Middle frontal gyrus (tissue), 1 donor: ENCODE measurements around the gene DTD1.

ENCODE experiments used
- DNase-seq: peaks from one replicate; pipeline ENCODE4 v3.0.0-alpha.2; 2015; ENCODE audit warnings: low spot score; ENCODE audit errors: extremely low spot score

Gene DTD1

DNA sequence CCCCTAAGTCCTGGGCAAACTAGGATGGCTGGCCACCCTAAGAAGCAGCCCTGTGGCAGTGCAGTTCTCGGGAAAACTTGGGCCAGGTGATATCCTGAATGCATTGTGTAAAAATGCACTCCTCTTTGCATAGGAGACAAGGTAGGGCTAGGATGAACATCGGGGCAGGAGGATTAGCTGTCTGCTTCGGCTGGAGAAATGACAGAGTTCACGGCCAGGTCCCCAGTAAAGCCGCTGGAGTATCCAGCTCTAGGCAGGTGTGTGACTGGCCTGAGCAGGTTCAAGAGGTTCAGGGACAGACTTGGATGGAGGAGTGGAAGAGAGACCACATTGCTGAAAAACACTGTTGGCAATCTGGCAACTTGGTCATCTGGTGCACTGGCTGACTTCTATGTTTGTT, 26.4 kb downstream of the DTD1 start:
- no peak for DNase-seq

DNA sequence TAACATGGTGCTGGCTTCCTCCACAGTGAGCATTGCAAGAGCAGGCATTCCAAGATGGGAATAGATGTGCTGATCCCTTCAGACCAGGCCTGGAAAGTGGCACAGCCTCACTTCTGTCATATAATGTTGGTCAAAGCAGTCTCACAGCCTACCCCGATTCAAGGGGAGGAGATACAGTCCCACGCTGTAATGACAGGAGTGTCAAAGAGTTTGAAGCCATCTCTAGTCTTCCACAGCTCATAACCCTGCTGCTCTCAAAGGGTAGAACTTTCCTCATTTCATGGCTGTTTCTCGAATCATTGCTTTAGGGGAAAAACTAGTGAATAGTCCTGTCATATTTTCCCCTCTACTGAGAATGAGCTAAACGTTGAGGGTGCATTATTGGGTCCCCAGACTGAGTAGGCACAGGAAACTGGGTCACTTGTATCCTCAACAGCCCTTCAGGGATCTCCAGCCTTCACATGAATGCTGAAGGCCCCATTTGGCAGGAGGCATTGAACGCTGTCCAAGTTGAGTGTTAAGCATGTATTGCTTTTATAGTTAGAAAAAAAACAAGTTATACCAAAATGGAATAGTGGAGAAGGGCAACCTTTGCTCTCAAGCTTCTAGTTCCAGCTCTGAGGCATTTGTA, 27.3 kb downstream of the DTD1 start:
- DNase-seq, result no peak

DNA sequence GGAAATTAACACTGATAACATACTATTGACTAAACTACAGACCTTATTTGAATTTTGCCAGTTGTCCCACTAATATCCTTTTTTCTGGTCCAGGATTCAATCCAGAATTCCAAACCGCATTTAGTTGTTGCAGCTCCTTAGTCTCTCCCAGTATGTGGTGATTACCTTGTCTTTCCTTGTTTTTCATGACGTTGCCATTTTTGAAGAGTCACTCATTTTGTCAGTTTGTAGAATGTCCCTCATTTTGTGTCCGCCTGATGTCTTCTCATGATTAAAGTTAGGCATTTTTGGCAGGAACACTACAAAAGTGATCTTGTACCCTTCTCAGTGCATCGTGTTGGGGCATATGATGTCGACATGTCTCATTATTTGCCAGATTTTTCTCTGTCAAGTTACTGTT, 33.1 kb downstream of the DTD1 start:
- DNase-seq, result no peak

DNA sequence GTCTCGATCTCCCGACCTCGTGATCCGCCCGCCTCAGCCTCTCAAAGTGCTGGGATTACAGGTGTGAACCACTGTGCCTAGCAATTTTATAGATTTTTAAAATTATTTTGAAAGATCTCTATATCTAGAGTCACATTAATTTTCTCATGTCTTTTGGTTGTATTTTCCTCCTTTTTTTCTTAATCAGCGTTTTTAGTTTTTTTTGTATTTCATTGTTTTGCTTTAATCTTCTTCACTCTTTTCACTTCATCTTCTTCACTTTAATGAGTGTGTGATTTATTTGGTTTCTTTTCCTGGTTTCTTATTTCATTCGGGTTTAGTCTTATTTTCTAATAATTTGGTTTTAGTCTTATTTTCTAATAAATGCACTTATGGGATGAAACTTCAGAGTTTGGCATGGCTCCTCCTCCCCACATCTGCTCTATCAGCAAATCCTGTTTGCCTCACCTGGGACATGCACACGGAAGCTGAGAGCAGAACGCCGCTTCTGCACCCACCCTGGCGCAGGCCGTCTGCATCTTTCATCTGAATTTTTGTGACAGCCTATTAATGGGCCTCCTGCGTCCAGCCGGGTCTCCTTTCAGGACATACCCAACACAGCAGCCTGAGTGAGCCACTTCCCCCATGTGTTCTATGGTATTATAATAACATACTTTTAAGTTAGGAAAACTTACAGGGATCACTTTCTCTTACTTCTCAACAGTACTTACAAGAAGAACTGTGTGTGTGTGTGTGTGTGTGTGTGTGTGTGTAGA, 35.5 kb downstream of the DTD1 start:
- DNase-seq, result no peak

DNA sequence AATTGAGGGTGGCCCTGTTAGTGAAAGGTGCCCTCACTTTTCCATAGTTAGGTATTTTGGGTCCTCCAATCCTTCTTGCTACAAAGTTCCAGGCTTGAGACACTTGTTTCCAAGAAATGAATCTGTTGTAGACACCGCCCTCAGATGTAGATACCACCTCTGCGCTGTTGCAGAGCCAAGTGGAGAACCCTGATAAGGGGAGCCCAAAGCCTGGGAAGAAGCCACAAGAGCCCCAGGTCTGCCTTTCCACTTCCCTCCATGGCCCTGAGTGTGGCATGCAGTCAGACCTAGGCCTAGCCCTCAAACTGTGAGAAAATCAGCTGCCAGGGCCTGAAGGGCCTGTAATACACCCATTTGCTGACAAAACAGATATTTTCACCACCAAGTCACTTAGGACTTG, 37.1 kb downstream of the DTD1 start:
- DNase-seq, result no peak

DNA sequence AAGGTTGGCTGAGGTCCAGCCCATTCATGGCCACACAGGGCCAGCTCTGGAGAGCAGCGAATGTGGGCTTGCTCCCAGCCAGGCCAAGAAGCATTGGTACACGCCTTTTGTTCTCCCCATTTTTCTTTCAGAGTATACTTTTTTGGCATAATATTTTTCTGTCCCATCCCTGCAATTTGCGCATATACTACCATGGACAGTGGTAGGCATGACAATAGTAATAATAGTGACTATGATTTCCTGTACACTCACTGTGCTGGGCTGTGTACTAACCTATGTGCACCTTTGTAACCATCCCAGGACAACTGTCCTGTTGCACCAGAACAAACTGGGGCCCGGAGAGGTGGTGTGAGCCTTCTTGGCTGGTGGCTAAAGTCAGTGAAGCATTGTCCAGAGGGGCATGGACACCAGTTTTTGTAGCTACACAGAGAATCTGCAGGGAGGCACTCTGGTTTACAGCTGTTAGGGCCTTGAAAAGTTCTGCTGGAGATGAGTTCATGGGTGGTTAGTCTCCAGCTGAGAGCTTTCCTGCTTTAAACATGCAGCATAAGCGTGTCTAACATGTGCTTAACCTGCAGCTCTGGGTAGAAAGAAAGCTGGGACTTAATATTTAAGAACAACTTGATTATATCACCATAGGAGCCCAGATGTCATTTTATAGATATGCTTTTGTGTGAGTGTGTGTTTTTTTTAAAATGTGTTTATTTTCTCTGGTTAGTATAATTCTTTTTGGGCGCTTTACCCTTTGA, 38.2 kb downstream of the DTD1 start:
- no peak for DNase-seq

DNA sequence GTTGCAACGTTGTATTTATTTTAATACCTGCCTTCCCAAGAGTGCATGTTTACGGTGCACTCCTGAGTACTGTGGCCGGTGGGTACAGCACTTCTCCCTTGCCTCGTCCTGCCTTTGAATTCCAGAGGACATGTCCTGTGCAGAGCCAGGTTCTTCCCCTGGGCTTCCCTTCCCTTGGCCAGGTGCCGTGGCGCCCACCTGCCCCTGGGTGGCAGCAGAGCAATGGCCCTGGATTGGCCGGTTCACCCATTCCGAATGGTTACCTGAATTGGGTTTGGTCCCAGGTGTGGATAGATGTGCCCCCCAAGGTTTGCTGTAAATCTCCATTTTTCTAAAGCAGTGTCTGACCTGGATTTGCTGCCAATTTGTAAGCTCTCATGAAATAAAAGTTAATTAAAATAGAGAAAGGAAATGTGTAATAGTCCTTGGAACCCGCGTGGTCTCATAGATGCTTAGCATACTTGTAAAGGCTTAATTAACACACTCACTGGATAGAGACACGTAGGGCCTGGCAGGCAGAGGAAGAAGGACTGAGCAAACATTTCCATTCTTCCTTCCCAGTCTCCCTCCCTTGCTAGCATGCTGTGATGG, 40.6 kb downstream of the DTD1 start:
- DNase-seq, result no peak

DNA sequence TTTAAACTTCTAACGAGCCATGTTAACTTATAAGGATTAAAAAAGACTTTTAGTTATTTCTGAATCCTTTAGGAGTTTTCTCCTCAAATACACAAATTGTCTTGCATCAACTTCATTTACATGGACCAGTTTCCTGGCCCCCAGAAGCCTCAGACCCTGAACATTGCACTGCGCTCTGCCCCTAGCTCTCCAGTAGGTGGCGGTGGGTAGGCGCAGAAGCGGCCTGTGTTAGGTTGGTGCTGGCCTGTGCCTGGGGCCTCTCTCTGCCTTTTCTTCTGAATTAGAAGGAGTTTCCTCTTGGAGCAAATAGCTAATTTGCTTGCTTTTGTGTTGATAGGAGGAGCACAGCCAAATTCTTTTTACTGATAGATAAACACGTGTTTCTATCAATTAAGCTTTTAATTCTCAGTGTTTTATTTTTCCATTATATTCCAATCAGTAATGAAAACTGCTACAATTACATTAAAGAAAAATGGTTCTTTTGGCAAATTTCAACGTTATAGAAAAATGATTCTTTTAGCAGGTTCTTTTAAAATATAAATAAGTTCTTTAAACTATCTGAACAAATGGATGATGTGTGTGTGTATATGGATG, 44.4 kb downstream of the DTD1 start:
- DNase-seq, result peak; percentile 58

DNA sequence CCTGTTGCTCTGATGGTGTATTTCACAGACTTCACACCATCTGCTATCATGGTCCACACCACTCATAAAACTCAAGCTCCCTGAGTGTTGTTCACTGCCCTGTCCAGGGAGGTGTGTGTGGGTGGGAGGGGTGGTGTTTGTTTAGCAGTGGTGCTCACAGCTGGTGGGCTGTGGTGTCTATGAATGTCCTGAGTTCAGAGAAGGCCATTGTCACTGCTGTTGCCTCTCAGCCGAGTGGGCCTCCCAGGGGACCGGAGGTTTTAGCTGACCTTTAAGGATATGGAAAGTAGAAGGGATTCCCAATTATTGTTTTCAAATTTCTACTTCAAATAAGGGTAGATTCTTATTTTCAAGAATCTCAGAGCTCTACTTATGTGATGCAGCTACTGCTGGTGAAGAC, 45.6 kb downstream of the DTD1 start:
- no peak for DNase-seq

DNA sequence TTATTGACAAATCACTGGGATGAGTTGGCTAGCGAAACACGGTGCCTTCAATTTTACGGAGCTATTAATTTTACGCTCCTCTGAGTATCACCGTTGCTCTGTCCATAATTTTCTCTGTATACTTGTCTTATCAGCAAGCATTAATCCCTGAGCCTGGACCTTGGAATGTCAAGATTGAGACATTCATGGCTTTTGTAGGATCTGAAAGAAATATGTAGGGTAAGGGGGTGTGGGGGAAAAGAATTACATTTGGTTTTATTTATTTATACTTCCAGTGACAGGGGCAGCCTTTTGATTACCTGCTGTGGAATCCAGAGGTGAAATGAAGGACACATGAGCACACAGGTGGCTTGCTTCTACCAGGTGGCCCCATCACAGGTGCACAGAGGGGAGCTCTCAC, 46.6 kb downstream of the DTD1 start:
- no peak for DNase-seq

DNA sequence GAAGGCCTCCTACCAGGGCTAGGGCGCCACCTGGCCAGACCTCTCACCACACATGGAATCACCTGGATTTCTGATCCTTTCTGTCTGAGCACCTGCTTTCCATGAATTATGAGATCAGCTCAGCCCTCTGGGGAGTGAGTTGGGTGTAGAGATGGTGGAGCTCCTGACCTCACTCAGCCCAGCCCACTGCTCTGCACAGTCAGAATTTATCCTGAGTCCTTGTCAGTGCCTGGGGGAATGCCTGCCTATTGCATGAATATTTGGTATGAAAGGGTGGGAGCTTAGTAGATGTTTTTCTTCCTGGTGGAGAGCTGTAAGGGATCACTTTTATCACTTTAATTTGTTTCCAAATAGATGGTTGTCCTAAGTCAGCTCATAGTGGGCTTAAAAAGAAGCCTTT, 47.5 kb downstream of the DTD1 start:
- no peak for DNase-seq

DNA sequence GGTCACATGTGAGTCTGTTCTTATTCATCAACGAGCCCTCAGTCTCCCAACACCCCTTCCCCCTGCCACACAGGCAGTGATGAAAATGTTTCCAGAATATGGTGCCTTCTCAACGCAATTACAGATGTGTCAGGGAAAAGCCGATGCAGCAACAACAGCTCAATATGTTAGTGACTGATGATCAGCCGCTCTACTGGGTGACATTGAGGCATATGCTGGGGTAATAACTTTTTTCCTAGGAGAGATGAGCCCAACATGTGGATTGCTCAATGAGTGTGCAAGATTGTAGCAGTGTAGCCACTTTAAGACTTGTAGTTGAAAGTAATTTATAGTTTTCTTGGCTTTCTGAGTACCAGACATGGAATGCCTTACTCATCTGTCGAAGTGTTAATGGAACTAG, 49.4 kb downstream of the DTD1 start:
- DNase-seq, result no peak

DNA sequence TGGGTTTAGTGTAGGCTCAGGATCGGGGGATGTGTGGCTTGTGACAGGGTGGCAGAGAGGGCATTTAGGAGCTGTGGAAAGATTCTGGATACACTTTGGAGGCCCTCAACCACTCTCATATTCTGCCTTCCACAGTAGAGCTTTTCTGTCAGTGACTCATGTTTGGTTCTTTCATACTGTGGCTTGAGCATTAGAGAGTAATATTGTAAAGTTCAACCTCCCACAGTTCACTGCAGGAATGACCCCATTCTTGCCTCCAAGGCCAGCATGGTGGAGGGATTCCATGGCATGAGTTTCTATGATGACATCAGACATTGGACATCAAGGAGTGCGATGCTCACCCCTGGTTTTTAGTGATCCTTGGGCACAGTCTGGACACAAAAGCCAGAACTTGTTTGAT, 50.9 kb downstream of the DTD1 start:
- no peak for DNase-seq

DNA sequence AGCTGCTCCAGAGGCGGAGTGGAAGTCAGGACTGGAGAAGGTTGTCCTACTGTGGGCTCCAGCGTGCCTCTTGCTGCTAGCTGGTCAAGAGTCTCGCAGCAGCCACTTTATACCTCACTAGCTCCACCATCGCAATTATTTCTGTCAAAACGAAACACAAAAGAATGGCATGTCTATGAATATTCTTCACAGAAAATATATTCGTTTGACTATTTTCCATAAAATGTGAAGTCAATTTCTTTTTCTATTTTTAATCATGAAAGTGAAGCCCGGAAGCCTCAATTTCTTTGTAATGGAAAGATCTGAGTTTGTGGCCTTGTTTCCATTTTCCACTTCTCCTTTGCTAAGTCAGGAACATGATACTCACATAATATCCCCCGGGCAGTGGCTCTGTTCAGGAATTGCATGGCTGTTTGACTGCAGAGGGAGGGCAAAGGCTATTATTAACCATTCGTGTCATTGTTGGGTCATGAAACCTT, 51.7 kb downstream of the DTD1 start:
- no peak for DNase-seq

DNA sequence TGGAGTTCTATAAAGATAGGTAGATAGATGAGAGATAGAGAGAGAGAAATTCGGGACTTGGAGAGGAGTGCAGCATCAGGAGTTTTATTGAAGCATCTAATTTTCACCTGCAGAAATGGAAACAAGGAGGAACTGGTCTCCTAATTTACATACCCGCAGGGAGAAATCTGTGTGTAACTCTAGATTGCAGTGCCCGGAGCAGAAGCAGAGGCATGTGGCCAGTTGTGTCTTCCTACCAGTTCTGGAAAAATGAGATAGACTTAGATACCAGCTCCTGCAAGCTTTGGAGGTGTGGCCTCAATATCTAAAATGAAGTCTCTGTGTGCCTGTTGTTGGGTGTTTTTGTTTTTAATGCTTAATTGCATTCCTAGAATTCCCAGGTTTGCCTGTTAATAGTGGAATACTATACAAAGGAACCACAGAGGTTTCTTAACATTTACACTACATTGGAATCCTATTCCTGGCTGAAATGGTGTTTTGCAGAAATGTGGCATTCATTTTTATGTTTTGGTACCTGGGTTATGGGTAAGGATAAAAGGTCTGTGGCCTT, 57.4 kb downstream of the DTD1 start:
- DNase-seq, result no peak

DNA sequence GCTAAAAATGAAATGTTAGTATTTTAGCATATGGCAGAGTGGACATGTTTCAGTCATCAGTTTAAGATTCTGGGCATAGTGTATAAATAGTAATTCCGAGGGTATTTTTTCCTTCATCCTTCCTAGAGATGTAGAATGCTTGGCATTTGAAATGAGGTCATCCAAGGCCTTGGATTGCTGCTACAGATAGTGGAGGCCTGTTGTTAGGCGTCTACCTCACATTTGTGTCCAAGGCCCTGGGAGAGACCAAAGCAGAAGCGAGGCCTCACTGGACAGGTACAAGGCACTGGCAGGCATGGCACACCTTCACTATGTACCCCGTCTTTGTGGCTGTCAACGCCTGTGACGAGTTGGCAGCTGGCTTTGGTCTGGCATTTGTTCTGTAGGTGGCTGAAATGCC, 58.0 kb downstream of the DTD1 start:
- no peak for DNase-seq

DNA sequence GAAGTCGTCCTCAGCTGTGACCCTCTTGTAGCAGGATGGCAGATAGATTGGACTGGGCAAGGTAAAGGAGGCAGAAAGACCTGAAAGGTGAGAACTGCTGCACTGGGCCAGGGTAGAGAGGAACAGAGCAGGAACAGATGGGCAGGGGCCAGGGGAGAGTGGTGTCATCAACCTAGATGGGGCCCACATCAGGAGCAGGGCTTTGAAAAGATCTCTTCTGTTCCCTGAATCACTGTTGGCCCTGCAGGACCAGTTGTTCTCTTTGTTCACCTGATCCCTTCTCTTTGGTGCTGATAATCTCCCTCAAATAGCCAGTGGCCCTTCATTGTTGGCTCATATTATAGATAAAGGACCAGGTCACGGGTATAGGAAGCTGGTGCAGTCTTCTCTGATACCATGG, 59.9 kb downstream of the DTD1 start:
- no peak for DNase-seq

DNA sequence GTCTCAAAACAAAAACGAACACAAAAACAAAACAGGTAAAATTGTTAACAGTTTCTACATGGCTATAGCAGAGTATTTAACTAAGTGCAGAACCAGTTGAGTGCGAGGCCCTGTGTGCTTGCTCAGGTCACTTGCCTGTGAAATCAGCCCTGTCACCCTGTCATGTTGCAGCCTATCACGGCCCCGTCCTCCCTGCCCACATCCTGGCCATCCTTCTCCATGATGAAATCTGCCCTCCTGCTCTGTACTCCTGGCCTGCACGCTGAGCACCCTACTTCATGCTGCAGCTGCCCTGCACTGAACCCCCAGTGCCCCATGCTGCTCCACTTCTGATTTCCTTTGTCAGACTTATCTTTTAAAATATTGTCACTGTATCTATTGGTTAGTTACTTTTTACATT, 62.4 kb downstream of the DTD1 start:
- no peak for DNase-seq

DNA sequence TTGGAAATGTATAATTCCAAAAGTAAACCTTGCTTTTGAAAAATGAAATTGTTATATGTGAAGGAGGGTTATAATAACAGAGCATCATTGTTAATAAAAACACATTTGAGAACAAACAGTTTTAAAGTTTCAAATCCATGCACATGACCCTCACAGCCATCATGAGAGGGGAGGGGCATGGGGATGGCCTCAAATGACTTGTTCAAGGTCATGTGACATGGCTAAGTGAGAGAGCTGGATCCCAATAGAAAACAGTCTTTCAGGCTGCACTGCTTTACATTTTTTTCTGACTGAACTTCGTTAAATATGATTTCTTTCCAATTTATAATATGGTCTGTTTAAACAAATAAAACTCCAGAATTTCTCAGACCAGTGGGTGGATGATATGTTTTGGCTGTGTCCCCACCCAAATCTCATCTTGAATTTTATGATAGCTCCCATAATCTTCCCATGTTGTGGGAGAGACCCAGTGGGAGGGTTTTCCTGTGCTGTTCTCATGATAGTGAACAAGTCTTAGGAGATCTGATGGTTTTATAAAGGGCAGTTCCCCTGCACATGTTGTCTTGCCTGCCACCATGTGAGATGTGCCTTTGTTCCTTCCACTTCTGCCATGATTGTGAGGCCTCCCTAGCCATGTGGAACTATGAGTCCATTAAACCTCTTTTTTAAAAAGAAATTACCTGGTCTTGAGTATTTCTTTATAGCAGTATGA, 66.0 kb downstream of the DTD1 start:
- no peak for DNase-seq

DNA sequence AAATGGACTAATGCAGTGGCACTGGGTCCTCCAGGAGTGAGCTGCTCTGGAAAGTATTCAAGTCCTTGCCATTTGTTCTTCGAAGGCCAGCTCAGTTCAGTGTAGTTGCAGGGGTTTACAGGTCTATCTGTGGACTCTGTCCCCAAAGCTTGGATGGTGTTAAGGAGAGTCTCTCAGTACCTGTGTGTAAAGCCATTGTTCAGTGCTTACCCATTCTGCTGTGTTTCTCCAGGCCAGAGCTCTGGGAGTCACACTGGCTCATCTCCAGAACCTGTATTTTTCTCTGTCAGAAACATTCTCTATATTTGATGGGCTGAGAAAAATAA, 66.6 kb downstream of the DTD1 start:
- no peak for DNase-seq

DNA sequence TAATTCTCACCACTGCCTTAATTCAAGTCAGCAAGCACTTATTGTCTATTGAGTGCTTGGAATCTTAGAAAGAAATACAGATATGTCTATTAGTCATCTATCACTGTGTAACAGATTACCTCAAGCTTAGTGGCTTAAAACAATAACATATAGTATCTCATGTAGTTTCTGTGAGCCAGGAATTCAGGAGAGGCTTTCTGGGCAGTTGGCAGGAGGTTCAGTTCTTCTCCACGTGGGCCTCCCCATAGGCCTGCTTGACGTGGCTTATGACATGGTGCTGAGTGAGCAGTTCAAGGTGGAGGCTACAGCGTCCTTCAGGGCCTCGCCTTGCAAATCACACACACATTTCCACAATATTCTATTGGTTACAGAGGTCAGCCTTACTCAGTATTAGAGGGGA, 69.7 kb downstream of the DTD1 start:
- no peak for DNase-seq
